Neural progenitor cell (in vitro differentiated cells): ENCODE data around the gene CEP120. TPM values are rescaled to one million over a fixed set of nuclear protein-coding genes. Genes with fewer than 3 reads are reported as not detected.

ENCODE experiments used
- DNase-seq: peaks from one replicate; pipeline ENCODE4 v3.0.0-alpha.2; 2016; ENCODE audit warnings: low spot score
- H2AFZ ChIP-seq: fragments of 200-600 bp; sonication (generic); replicated peaks from 2 replicates; pipeline ENCODE4 v1.6.1; 2016; ENCODE audit warnings: antibody characterized with exemption
- H3F3A ChIP-seq: fragments of 200-600 bp; sonication (generic); 2 replicates; pipeline ENCODE4 v1.6.1; 2016; ENCODE audit warnings: antibody characterized with exemption, low read depth
- H3K27ac ChIP-seq: fragments of 200-600 bp; sonication (generic); 2 replicates; pipeline ENCODE4 v1.5.1; 2016; ENCODE audit warnings: mild to moderate bottlenecking
- H3K27me3 ChIP-seq: fragments of 200-600 bp; sonication (generic); 2 replicates; pipeline ENCODE4 v1.6.1; 2016; ENCODE audit warnings: mild to moderate bottlenecking, moderate library complexity
- H3K36me3 ChIP-seq: fragments of 200-600 bp; sonication (generic); 2 replicates; pipeline ENCODE4 v1.5.1; 2016
- H3K4me1 ChIP-seq: fragments of 200-600 bp; sonication (generic); 2 replicates; pipeline ENCODE4 v1.6.1; 2016; ENCODE audit warnings: mixed run types
- H3K4me2 ChIP-seq: fragments of 200-600 bp; sonication (generic); 2 replicates; pipeline ENCODE4 v1.6.1; 2016
- H3K4me3 ChIP-seq: fragments of 200-600 bp; sonication (generic); 2 replicates; pipeline ENCODE4 v1.5.1; 2016
- H3K79me2 ChIP-seq: fragments of 200-600 bp; sonication (generic); 2 replicates; pipeline ENCODE4 v1.6.1; 2016; ENCODE audit warnings: low read depth
- H3K9ac ChIP-seq: fragments of 200-600 bp; sonication (generic); 2 replicates; pipeline ENCODE4 v1.6.1; 2016
- H3K9me3 ChIP-seq: fragments of 200-600 bp; sonication (generic); 2 replicates; pipeline ENCODE4 v1.5.1; 2016; ENCODE audit warnings: low read depth
- H4K20me1 ChIP-seq: fragments of 200-600 bp; sonication (generic); 2 replicates; pipeline ENCODE4 v1.6.1; 2016; ENCODE audit warnings: low read depth
- H3K27ac Mint-ChIP-seq: 3 replicates; pipeline ENCODE4 v1.8.0; 2021; ENCODE audit warnings: mixed read lengths
- H3K27me3 Mint-ChIP-seq: 2 replicates; pipeline ENCODE4 v1.8.0; 2022; ENCODE audit warnings: low read depth, mild to moderate bottlenecking, inconsistent platforms, moderate library complexity, mixed read lengths; ENCODE audit not compliant: insufficient read depth
- H3K36me3 Mint-ChIP-seq: 3 replicates; pipeline ENCODE4 v1.8.0; 2021; ENCODE audit warnings: mixed read lengths
- H3K4me1 Mint-ChIP-seq: 3 replicates; pipeline ENCODE4 v1.8.0; 2021; ENCODE audit warnings: mixed read lengths
- H3K4me3 Mint-ChIP-seq: 3 replicates; pipeline ENCODE4 v1.8.0; 2021; ENCODE audit warnings: mild to moderate bottlenecking, moderate library complexity, mixed read lengths
- H3K9me3 Mint-ChIP-seq: 3 replicates; pipeline ENCODE4 v1.8.0; 2020; ENCODE audit warnings: mixed read lengths
- EZH2 ChIP-seq: fragments of 200-600 bp; sonication (generic); IDR thresholded peaks from 2 replicates; pipeline ENCODE4 v1.6.1; 2017; ENCODE audit warnings: antibody characterized with exemption, mild to moderate bottlenecking, moderate library complexity
- EZH2phosphoT487 ChIP-seq: fragments of 200-600 bp; sonication (generic); IDR thresholded peaks from 2 replicates; pipeline ENCODE4 v1.6.1; 2017; ENCODE audit warnings: antibody characterized with exemption
- total RNA-seq: library from RNA; depleted of rRNA; stranded (reverse); fragments of >200 nt; gene quantifications from 2 replicates; pipeline ENCODE4 v1.2.3, GENCODE V29; 2015; ENCODE audit warnings: low replicate concordance
- TF ChIP-seq, protein P1 (sequence below): fragments of 200-600 bp; sonication (generic); IDR thresholded peaks from 2 replicates; pipeline ENCODE4 v1.5.1; 2017; ENCODE audit warnings: antibody characterized with exemption, mild to moderate bottlenecking

Gene CEP120
- total RNA-seq, 1 donor from 2014 or later: 38.5 TPM

DNA sequence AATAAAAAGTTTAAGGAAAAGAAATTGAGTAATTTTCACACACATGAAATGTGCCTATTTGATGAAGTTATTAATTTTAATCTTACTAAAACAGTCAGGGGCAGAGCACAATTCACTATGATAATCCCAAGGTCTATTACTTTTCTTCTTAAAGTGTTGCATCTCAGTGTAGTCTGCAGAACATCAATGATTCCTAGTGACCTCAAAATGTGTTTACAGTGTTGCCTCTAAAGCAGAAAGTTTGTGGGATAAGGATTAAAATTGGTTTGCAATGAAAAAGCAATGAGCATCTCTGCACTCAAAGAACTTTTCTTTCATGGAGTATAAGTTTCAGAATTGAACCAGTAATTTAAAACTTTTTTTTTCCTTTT lies 63.0 kb downstream of the CEP120 start:
- no peak overlapping the region for H3K4me2 ChIP-seq
- Mint-ChIP-seq H3K4me3 (no peak overlapping the region), H3K27me3 (peaks cover 2% of the 10 kb centered on the region), H3K36me3 (peaks cover 32% of the 10 kb centered on the region), H3K9me3 (peaks cover 12% of the 10 kb centered on the region), H3K4me1 (no peaks in the 10 kb centered on the region), H3K27ac (no peak overlapping the region)
- no peak overlapping the region for H3K9ac ChIP-seq
- no peaks in the 10 kb centered on the region for H3K4me1 ChIP-seq
- H2AFZ ChIP-seq: no peak overlapping the region
- no peaks in the 10 kb centered on the region for H4K20me1 ChIP-seq
- TF ChIP-seq EZH2phosphoT487 (no peak), EZH2 (no peak)
- TF ChIP-seq, protein P1, sequence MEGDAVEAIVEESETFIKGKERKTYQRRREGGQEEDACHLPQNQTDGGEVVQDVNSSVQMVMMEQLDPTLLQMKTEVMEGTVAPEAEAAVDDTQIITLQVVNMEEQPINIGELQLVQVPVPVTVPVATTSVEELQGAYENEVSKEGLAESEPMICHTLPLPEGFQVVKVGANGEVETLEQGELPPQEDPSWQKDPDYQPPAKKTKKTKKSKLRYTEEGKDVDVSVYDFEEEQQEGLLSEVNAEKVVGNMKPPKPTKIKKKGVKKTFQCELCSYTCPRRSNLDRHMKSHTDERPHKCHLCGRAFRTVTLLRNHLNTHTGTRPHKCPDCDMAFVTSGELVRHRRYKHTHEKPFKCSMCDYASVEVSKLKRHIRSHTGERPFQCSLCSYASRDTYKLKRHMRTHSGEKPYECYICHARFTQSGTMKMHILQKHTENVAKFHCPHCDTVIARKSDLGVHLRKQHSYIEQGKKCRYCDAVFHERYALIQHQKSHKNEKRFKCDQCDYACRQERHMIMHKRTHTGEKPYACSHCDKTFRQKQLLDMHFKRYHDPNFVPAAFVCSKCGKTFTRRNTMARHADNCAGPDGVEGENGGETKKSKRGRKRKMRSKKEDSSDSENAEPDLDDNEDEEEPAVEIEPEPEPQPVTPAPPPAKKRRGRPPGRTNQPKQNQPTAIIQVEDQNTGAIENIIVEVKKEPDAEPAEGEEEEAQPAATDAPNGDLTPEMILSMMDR: no peak
- H3K79me2 ChIP-seq: no peaks in the 10 kb centered on the region
- H3F3A ChIP-seq: no peaks in the 10 kb centered on the region
- H3K9me3 ChIP-seq: peaks cover 6% of the 10 kb centered on the region
- no peak overlapping the region for H3K4me3 ChIP-seq
- peaks cover 26% of the 10 kb centered on the region for H3K36me3 ChIP-seq
- no peak overlapping the region for H3K27ac ChIP-seq
- no peak for DNase-seq
- H3K27me3 ChIP-seq: no peaks in the 10 kb centered on the region

DNA sequence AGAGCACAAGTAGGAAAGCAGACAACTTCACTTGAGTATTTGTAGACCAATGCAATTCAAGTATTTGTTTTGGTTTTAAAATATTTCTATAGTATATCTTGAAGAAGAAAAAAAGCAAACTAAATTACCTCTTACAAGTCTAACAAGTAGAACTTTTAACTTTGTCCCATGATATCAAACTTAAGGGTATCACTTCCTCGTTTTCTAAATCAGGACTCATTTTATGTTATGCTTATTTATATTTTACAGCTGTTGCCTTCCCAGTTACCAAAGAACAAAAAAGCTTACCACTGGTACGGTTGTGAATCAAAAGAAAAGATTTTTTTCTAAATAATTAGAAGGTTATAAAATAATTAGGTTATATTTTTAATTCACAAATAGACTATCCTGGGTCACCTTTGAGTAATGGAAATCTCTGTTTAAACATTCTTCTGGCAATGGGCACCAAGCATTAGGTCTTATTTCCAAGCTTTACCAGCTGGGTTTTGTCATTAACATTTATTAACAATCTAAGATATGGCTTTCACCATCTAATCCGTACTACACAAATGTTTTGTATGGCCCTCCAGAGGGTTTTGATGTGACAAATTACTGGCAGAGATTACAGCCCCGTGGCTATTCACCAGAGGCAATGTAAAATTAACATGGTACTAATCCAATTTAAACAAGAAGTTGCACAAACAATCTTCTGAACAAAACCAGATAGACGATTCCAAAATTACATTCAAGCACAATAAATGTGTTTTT lies 63.6 kb downstream of the CEP120 start:
- no peaks in the 10 kb centered on the region for H3K79me2 ChIP-seq
- H2AFZ ChIP-seq: no peak overlapping the region
- H3F3A ChIP-seq: no peaks in the 10 kb centered on the region
- Mint-ChIP-seq H3K9me3 (peaks cover 12% of the 10 kb centered on the region), H3K36me3 (peaks cover 33% of the 10 kb centered on the region), H3K27me3 (peaks cover 2% of the 10 kb centered on the region), H3K27ac (no peak overlapping the region), H3K4me1 (no peaks in the 10 kb centered on the region), H3K4me3 (no peak overlapping the region)
- no peaks in the 10 kb centered on the region for H4K20me1 ChIP-seq
- H3K4me3 ChIP-seq: no peak overlapping the region
- H3K27me3 ChIP-seq: no peaks in the 10 kb centered on the region
- peaks cover 6% of the 10 kb centered on the region for H3K9me3 ChIP-seq
- no peak overlapping the region for H3K27ac ChIP-seq
- no peak overlapping the region for H3K4me2 ChIP-seq
- DNase-seq: no peak
- TF ChIP-seq, protein P1: no peak
- TF ChIP-seq EZH2 (no peak), EZH2phosphoT487 (no peak)
- H3K4me1 ChIP-seq: no peaks in the 10 kb centered on the region
- peaks cover 26% of the 10 kb centered on the region for H3K36me3 ChIP-seq
- H3K9ac ChIP-seq: no peak overlapping the region

DNA sequence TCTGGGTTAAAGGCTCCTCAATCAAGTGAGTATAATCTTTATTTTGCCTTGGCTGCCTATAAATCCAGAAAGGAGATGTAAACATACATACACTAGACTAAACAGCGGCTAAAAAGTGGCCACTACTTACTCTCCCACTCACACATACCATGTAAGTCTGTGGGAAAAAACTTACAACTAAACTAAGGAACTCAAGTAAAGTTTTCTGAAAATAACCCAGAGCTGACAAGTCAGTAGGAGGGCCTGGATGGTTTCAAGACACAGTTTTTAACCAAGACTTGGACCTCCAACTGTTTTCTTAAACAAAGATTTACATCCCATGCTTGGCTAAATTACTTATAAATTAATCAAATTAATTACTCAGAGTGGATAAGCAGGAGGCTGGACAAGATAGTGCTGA lies 64.5 kb downstream of the CEP120 start:
- peaks cover 6% of the 10 kb centered on the region for H3K9me3 ChIP-seq
- peaks cover 17% of the 10 kb centered on the region for H3K9me3 Mint-ChIP-seq
- no peaks in the 10 kb centered on the region for H3K79me2 ChIP-seq
- TF ChIP-seq EZH2phosphoT487 (no peak), EZH2 (no peak)
- TF ChIP-seq, protein P1: no peak
- H2AFZ ChIP-seq: no peak overlapping the region
- H3K9ac ChIP-seq: no peak overlapping the region
- H3K4me2 ChIP-seq: no peak overlapping the region
- no peak overlapping the region for H3K4me3 ChIP-seq
- H3K4me1 ChIP-seq: no peaks in the 10 kb centered on the region
- H3K27ac ChIP-seq: no peak overlapping the region
- H3K36me3 Mint-ChIP-seq: peaks cover 37% of the 10 kb centered on the region
- H3K4me1 Mint-ChIP-seq: no peaks in the 10 kb centered on the region
- no peaks in the 10 kb centered on the region for H3F3A ChIP-seq
- DNase-seq: no peak
- no peak overlapping the region for H3K4me3 Mint-ChIP-seq
- no peaks in the 10 kb centered on the region for H4K20me1 ChIP-seq
- no peak overlapping the region for H3K27ac Mint-ChIP-seq
- H3K27me3 Mint-ChIP-seq: peaks cover 2% of the 10 kb centered on the region
- H3K27me3 ChIP-seq: no peaks in the 10 kb centered on the region
- H3K36me3 ChIP-seq: peaks cover 17% of the 10 kb centered on the region
